NT2/D1 (cell line): ENCODE data around the gene SURF1.
A peak's percentile ranks its signal among the peaks of the same experiment; 100 is the strongest.

Source experiments
- DNase-seq: peaks from one replicate; pipeline ENCODE4 v3.0.0-alpha.2; 2011; ENCODE audit warnings: low read depth, low spot score
- H3K27me3 ChIP-seq: 2 replicates; pipeline ENCODE4 v1.6.0; 2011; ENCODE audit warnings: mild to moderate bottlenecking; ENCODE audit not compliant: insufficient read length, insufficient read depth
- H3K36me3 ChIP-seq: 2 replicates; pipeline ENCODE4 v1.6.1; 2011; ENCODE audit warnings: mild to moderate bottlenecking, low read length, mixed read lengths; ENCODE audit not compliant: insufficient read depth, insufficient read length
- H3K4me1 ChIP-seq: 2 replicates; pipeline ENCODE4 v1.5.1; 2011; ENCODE audit not compliant: insufficient read depth, insufficient read length
- H3K4me3 ChIP-seq: 2 replicates; pipeline ENCODE4 v1.5.1; 2011; ENCODE audit warnings: low read depth; ENCODE audit not compliant: insufficient read length
- H3K9ac ChIP-seq: 2 replicates; pipeline ENCODE4 v1.6.0; 2011; ENCODE audit warnings: low read depth; ENCODE audit not compliant: insufficient read length
- H3K9me3 ChIP-seq: 2 replicates; pipeline ENCODE4 v1.5.1; 2011; ENCODE audit warnings: mild to moderate bottlenecking, low read length; ENCODE audit not compliant: insufficient read depth
- SUZ12 ChIP-seq: IDR thresholded peaks from 2 replicates; pipeline ENCODE4 v1.6.1; 2011; ENCODE audit not compliant: insufficient read length, insufficient read depth; ENCODE audit errors: extremely low read depth
- YY1 ChIP-seq: IDR thresholded peaks from 2 replicates; pipeline ENCODE4 v1.6.1; 2011; ENCODE audit not compliant: insufficient read length, insufficient read depth
- ZNF274 ChIP-seq: IDR thresholded peaks from 2 replicates; pipeline ENCODE4 v1.6.1; 2011; ENCODE audit warnings: mild to moderate bottlenecking, low read depth, low read length

Gene SURF1, protein sequence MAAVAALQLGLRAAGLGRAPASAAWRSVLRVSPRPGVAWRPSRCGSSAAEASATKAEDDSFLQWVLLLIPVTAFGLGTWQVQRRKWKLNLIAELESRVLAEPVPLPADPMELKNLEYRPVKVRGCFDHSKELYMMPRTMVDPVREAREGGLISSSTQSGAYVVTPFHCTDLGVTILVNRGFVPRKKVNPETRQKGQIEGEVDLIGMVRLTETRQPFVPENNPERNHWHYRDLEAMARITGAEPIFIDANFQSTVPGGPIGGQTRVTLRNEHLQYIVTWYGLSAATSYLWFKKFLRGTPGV

DNA sequence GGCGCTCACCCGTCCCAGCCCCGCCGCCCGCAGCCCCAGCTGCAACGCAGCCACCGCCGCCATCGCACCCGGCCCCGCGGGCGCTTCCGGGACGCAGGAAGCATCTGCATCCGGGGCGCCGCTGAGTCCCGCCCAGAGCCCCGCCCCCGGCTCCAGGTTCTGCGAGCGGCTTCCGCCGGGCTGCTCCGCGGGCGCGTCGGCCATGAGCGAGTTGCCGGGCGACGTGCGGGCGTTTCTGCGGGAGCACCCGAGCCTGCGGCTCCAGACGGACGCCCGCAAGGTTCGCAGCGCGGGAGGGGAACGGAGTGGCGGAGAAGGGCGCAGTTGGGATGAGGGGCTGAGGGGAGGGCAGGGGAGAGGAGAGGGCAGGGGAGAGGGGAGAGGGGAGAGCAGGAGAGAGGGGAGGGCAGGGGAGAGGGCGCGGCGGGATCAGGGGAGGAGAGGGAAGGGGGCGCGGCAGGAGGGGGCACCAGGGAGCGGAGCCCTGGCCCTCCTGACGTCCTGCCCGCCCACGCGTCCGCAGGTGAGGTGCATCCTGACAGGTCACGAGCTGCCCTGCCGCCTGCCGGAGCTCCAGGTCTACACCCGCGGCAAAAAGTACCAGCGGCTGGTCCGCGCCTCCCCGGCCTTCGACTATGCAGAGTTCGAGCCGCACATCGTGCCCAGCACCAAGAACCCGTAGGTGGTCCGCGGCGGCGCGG is at the start of gene SURF1, which contains the start of gene SURF2:
TSS of gene SURF1 (minus strand) at position 97 of the 701 bp plus-strand sequence. CDS start at position 63, 34 bp downstream.
TSS of gene SURF2 (plus strand) at position 160 of the 701 bp plus-strand sequence. CDS start at position 203, 43 bp downstream.
- DNase-seq, result peak; percentile 79
- TF ChIP-seq YY1 (peak; percentile 55), SUZ12 (no peak), ZNF274 (no peak)
- Histone ChIP-seq H3K9ac (peak within 1 kb of the TSS; percentile 81), H3K4me1 (peaks cover 18% of the 10 kb centered on the region), H3K27me3 (no peaks in the 10 kb centered on the region), H3K9me3 (no peaks in the 10 kb centered on the region), H3K36me3 (peaks cover 82% of the 10 kb centered on the region), H3K4me3 (peak within 1 kb of the TSS; percentile 75)

DNA sequence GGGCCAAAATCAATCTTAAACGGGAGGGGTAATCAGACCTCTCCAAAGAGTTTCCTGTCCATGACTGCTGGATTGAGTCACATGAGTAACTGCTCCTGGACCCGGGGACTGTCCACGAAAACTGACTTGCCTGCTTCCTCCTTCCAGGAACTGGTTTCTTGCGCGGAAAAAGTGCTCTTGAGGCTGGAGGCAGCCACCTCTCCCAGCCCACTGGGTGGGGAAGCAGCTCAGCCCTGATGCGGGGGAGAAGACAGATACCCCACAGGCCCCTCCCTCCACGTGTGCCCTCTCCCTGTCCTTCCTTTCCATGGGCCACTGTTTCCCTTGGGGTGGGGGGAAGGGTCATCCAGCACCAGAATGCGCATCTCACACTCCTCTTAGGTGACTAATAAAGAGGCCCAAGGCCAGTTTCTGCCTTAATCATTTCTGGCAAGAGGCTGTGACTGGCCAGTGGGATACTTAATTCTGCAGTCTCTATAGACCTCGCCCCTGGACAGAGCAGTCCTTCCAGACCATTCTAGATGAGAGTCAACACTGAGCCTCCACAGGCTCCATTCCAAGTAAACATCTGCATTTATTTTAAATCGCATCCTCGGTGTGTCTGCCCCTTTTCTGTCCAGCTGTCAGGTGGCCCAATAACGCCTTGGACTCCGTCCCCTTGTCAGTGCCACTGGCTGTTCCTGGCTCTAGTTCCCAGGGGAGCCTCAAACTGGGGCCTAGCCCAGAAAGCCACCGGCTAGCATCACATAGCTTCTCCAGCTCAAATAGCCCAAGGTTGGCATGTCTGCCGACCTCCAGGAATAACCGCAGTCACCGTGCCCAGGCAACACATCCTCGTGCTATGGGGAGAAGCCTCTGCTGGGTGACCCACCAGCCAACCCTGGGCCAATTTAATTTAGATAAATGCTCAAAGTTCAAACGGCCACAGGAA is 49.5 kb upstream of the SURF1 start:
- H3K4me3 ChIP-seq, result no peak overlapping the region
- H3K9ac ChIP-seq, result no peak overlapping the region
- H3K27me3 ChIP-seq, result no peaks in the 10 kb centered on the region
- TF ChIP-seq ZNF274, result no peak
- no peak for DNase-seq
- peaks cover 2% of the 10 kb centered on the region for H3K4me1 ChIP-seq
- H3K36me3 ChIP-seq, result peaks cover 95% of the 10 kb centered on the region
- no peaks in the 10 kb centered on the region for H3K9me3 ChIP-seq

- H3K9me3 ChIP-seq, result no peaks in the 10 kb centered on the region
- no peak overlapping the region for H3K9ac ChIP-seq
- no peak for DNase-seq
- H3K36me3 ChIP-seq, result peaks cover 90% of the 10 kb centered on the region
- no peak overlapping the region for H3K4me3 ChIP-seq
- H3K27me3 ChIP-seq, result no peaks in the 10 kb centered on the region
- H3K4me1 ChIP-seq, result peaks cover 2% of the 10 kb centered on the region
- no peak for TF ChIP-seq YY1
Observed at GRCh38 chr9:133404454-133405002, 48.2 kb upstream of the SURF1 start.

- no peak for TF ChIP-seq SUZ12
- TF ChIP-seq YY1, result no peak
- TF ChIP-seq ZNF274, result no peak
- Histone ChIP-seq H3K36me3 (peaks cover 84% of the 10 kb centered on the region), H3K9me3 (no peaks in the 10 kb centered on the region), H3K4me3 (no peak overlapping the region), H3K27me3 (no peaks in the 10 kb centered on the region), H3K9ac (no peak overlapping the region), H3K4me1 (peaks cover 2% of the 10 kb centered on the region)
- DNase-seq, result peak; percentile 22
Observed at GRCh38 chr9:133403766-133404453, 47.6 kb upstream of the SURF1 start.

DNA sequence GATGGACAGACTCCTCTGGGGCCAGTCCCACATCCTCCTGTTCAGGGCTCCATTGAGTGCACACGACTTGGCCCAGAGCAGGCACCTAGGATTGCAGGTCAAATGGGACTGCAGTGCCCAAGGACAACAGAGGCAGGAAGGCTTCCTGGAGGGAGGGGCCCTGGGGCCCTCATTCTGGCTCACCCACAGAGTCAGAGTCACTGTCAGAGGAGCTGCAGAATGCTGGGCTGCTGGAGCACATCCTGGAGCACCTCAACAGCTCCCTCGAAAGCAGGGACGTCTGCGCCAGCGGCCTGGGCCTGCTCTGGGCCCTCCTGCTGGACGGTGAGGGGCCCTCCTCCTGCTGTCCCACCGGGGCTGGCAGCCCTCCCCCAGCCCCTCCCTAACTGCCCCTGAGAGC is 46.4 kb upstream of the SURF1 start:
- peaks cover 73% of the 10 kb centered on the region for H3K36me3 ChIP-seq
- DNase-seq, result no peak

DNA sequence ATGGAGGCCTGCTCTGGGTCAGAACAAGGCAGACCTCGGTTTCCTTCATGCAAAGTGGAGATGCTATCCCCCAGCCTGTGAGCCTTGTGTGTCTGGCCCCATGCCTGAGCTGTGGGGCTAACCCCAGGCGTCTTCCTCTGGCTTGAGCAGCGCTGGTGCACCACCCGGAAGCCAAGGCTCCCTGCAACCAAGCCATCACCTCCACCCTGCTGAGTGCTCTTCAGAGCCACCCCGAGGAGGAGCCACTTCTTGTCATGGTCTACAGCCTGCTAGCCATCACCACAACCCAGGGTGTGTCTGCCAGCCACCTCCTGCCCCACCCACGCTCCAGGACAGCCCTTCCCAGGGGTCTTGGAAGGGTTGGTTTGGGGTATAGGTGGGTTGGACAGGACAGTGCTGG is 45.3 kb upstream of the SURF1 start:
- H3K9me3 ChIP-seq, result no peaks in the 10 kb centered on the region
- peaks cover 62% of the 10 kb centered on the region for H3K36me3 ChIP-seq
- no peak overlapping the region for H3K9ac ChIP-seq
- no peak for DNase-seq
- H3K27me3 ChIP-seq, result no peaks in the 10 kb centered on the region
- TF ChIP-seq ZNF274 (no peak), YY1 (no peak), SUZ12 (no peak)
- no peak overlapping the region for H3K4me3 ChIP-seq
- peaks cover 2% of the 10 kb centered on the region for H3K4me1 ChIP-seq

More for the DNA sequence above, 46.4 kb upstream of the SURF1 start:
- no peaks in the 10 kb centered on the region for H3K27me3 ChIP-seq
- TF ChIP-seq ZNF274, result no peak
- peaks cover 2% of the 10 kb centered on the region for H3K4me1 ChIP-seq
- H3K9ac ChIP-seq, result no peak overlapping the region
- no peak overlapping the region for H3K4me3 ChIP-seq
- H3K9me3 ChIP-seq, result no peaks in the 10 kb centered on the region
